ENCODE data around the gene PPIL1. TPM values are rescaled to one million over a fixed set of nuclear protein-coding genes. Genes with fewer than 3 reads are reported as not detected.

The PPIL1 gene
- total RNA-seq, 2 donors from 2014 or later: 30.3 to 40.8 TPM

GRCh38 chr6:36843170-36843569 is 31.4 kb downstream of the PPIL1 start:
- DNase-seq (ENCODE audit: low spot score) (no peak), ATAC-seq (no peak)
- no peak overlapping the region for H3K27ac Mint-ChIP-seq
- H3K4me1 Mint-ChIP-seq (ENCODE audit: low read depth in 2 of 2): peaks cover 4 to 13% of the 10 kb centered on the region in 2 donors
- H3K27me3 Mint-ChIP-seq: peaks cover 9 to 14% of the 10 kb centered on the region in 2 donors
- H3K36me3 Mint-ChIP-seq: no peaks in the 10 kb centered on the region
- H3K9me3 Mint-ChIP-seq: no peaks in the 10 kb centered on the region
- no peak overlapping the region for H3K4me3 Mint-ChIP-seq

- Mint-ChIP-seq H3K9me3 (no peaks in the 10 kb centered on the region), H3K4me1 (ENCODE audit: low read depth in 2 of 2) (peaks cover 4 to 17% of the 10 kb centered on the region in 2 donors), H3K27me3 (peaks cover 20 to 23% of the 10 kb centered on the region in 2 donors), H3K4me3 (no peak overlapping the region), H3K36me3 (no peaks in the 10 kb centered on the region), H3K27ac (no peak overlapping the region)
- ATAC-seq: no peak
- DNase-seq (ENCODE audit: low spot score): no peak
These were observed 32.8 kb downstream of the PPIL1 start for GRCh38 chr6:36841756-36842155.

- Mint-ChIP-seq H3K36me3 (no peaks in the 10 kb centered on the region), H3K9me3 (no peaks in the 10 kb centered on the region), H3K27me3 (peaks cover 20 to 28% of the 10 kb centered on the region in 2 donors), H3K4me1 (ENCODE audit: low read depth in 2 of 2) (peaks cover 4 to 19% of the 10 kb centered on the region in 2 donors), H3K27ac (no peak overlapping the region), H3K4me3 (peak overlapping the region; percentile 59)
- ATAC-seq (peak; percentile 43 to 62), DNase-seq (ENCODE audit: low spot score) (no peak)
These were observed 33.9 kb downstream of the PPIL1 start for GRCh38 chr6:36840432-36841403.

- no peak overlapping the region for H3K27ac Mint-ChIP-seq
- DNase-seq (ENCODE audit: low spot score) (no peak), ATAC-seq (peak; percentile 52 to 68)
- peak overlapping the region; percentile 59 for H3K4me3 Mint-ChIP-seq
- no peaks in the 10 kb centered on the region for H3K9me3 Mint-ChIP-seq
- H3K4me1 Mint-ChIP-seq (ENCODE audit: low read depth in 2 of 2): peaks cover 4 to 19% of the 10 kb centered on the region in 2 donors
- peaks cover 20 to 31% of the 10 kb centered on the region in 2 donors for H3K27me3 Mint-ChIP-seq
- H3K36me3 Mint-ChIP-seq: no peaks in the 10 kb centered on the region
These were observed 34.7 kb downstream of the PPIL1 start for GRCh38 chr6:36839749-36840431.

GRCh38 chr6:36838896-36839748 is 35.5 kb downstream of the PPIL1 start, which contains the start of gene CPNE5:
Gene CPNE5 (minus strand): TSS chr6:36839444. CDS start chr6:36839377, 67 bp downstream.
- no peaks in the 10 kb centered on the region for H3K36me3 Mint-ChIP-seq
- peak within 1 kb of the TSS; percentile 59 for H3K4me3 Mint-ChIP-seq
- DNase-seq (ENCODE audit: low spot score) (no peak), ATAC-seq (no peak)
- peaks cover 20 to 31% of the 10 kb centered on the region in 2 donors for H3K27me3 Mint-ChIP-seq
- no peak within 1 kb of the TSS for H3K27ac Mint-ChIP-seq
- peaks cover 4 to 19% of the 10 kb centered on the region in 2 donors for H3K4me1 Mint-ChIP-seq (ENCODE audit: low read depth in 2 of 2)
- no peaks in the 10 kb centered on the region for H3K9me3 Mint-ChIP-seq

GRCh38 chr6:36837686-36838085 is 36.9 kb downstream of the PPIL1 start:
- no peak for DNase-seq (ENCODE audit: low spot score)
- Mint-ChIP-seq H3K4me3 (peak overlapping the region; percentile 19), H3K27ac (no peak overlapping the region), H3K36me3 (no peaks in the 10 kb centered on the region), H3K9me3 (no peaks in the 10 kb centered on the region), H3K4me1 (ENCODE audit: low read depth in 2 of 2) (peaks cover 4 to 19% of the 10 kb centered on the region in 2 donors), H3K27me3 (peaks cover 20 to 31% of the 10 kb centered on the region in 2 donors)
- ATAC-seq: no peak

- DNase-seq (ENCODE audit: low spot score): no peak
- Mint-ChIP-seq H3K27ac (no peak overlapping the region), H3K36me3 (no peaks in the 10 kb centered on the region), H3K9me3 (no peaks in the 10 kb centered on the region), H3K4me3 (no peak overlapping the region), H3K27me3 (peaks cover 20 to 31% of the 10 kb centered on the region in 2 donors), H3K4me1 (ENCODE audit: low read depth in 2 of 2) (peaks cover 4 to 19% of the 10 kb centered on the region in 2 donors)
- no peak for ATAC-seq
These were observed 37.6 kb downstream of the PPIL1 start for GRCh38 chr6:36837022-36837339.

GRCh38 chr6:36836111-36837021 is 38.2 kb downstream of the PPIL1 start:
- no peak overlapping the region for H3K27ac Mint-ChIP-seq
- H3K9me3 Mint-ChIP-seq: no peaks in the 10 kb centered on the region
- peaks cover 20 to 31% of the 10 kb centered on the region in 2 donors for H3K27me3 Mint-ChIP-seq

GRCh38 chr6:36834576-36835341 is 39.8 kb downstream of the PPIL1 start:
- ATAC-seq: no peak
- Mint-ChIP-seq H3K27ac (no peak overlapping the region), H3K4me3 (no peak overlapping the region)

More at GRCh38 chr6:36836111-36837021, 38.2 kb downstream of the PPIL1 start:
- H3K4me3 Mint-ChIP-seq: no peak overlapping the region
- no peak for ATAC-seq
- peaks cover 4 to 19% of the 10 kb centered on the region in 2 donors for H3K4me1 Mint-ChIP-seq (ENCODE audit: low read depth in 2 of 2)
- no peaks in the 10 kb centered on the region for H3K36me3 Mint-ChIP-seq
- no peak for DNase-seq (ENCODE audit: low spot score)

GRCh38 chr6:36833182-36833789 is 41.3 kb downstream of the PPIL1 start:
- Mint-ChIP-seq H3K9me3 (no peaks in the 10 kb centered on the region), H3K27me3 (peaks cover 13 to 17% of the 10 kb centered on the region in 2 donors), H3K4me1 (ENCODE audit: low read depth in 2 of 2) (peaks cover 0 to 6% of the 10 kb centered on the region in 2 donors), H3K36me3 (no peaks in the 10 kb centered on the region), H3K27ac (no peak overlapping the region), H3K4me3 (no peak overlapping the region)
- ATAC-seq: no peak
- no peak for DNase-seq (ENCODE audit: low spot score)

More at GRCh38 chr6:36834576-36835341, 39.8 kb downstream of the PPIL1 start:
- H3K36me3 Mint-ChIP-seq: no peaks in the 10 kb centered on the region
- no peaks in the 10 kb centered on the region for H3K9me3 Mint-ChIP-seq
- H3K4me1 Mint-ChIP-seq (ENCODE audit: low read depth in 2 of 2): peaks cover 4 to 11% of the 10 kb centered on the region in 2 donors
- peaks cover 20 to 24% of the 10 kb centered on the region in 2 donors for H3K27me3 Mint-ChIP-seq
- no peak for DNase-seq (ENCODE audit: low spot score)

- DNase-seq (ENCODE audit: low spot score) (no peak), ATAC-seq (no peak)
- H3K27ac Mint-ChIP-seq: no peak overlapping the region
- H3K4me3 Mint-ChIP-seq: no peak overlapping the region
- no peaks in the 10 kb centered on the region for H3K9me3 Mint-ChIP-seq
- peaks cover 4 to 11% of the 10 kb centered on the region in 2 donors for H3K4me1 Mint-ChIP-seq (ENCODE audit: low read depth in 2 of 2)
- H3K27me3 Mint-ChIP-seq: peaks cover 3 to 10% of the 10 kb centered on the region in 2 donors
- no peaks in the 10 kb centered on the region for H3K36me3 Mint-ChIP-seq
These were observed 42.3 kb downstream of the PPIL1 start for GRCh38 chr6:36832313-36832712.
